Daoy (cell line): ENCODE results near the gene PGAM5. TPM values are rescaled to one million over a fixed set of nuclear protein-coding genes. Genes with fewer than 3 reads are reported as not detected.

ENCODE experiments used
- DNase-seq: peaks from one replicate; pipeline ENCODE4 v3.0.0-alpha.2; 2015; ENCODE audit warnings: low read depth
- total RNA-seq: library from RNA; depleted of rRNA; stranded (reverse); fragments of >200 nt; shearing (Covaris generic); gene quantifications from 2 replicates; pipeline ENCODE4 v1.2.3, GENCODE V29; 2014; rRNA removed

Gene PGAM5
- 73.5 and 94.1 TPM in 2 replicates for total RNA-seq

DNA sequence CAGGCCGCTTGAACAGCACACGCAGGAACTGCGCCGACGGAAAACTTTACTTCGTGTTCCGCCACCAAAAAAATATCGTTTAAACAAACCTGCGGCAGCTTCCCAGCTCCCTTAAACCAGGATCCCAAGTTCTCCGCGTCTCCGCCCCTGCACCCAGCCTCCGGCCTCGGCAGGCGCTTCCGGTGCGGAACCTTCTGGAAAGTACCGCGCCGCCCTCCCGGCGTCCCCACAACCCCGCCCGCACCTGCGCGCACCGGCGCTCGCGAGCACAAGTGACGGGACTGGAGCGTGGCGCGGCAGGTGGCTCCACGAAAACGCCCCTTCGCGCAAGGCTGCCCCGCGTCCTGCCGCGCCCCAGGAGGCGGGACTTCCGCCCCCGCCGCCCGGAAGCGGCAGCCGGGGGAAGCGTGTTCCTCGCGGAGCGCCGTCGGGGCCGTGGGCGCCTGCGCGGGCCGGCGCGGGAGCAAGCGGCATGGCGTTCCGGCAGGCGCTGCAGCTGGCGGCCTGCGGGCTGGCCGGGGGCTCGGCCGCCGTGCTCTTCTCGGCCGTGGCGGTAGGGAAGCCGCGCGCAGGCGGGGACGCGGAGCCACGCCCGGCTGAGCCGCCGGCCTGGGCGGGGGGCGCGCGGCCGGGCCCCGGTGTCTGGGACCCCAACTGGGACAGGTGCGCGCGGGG lies at the start of gene PGAM5:
PGAM5 (plus strand) TSS at position 438 of the 675 bp plus-strand sequence; CDS start at position 473, 35 bp downstream.
- peak; percentile 84 for DNase-seq

GRCh38 chr12:132660996-132661395 lies 49.6 kb upstream of the PGAM5 start:
- DNase-seq = no peak

DNA sequence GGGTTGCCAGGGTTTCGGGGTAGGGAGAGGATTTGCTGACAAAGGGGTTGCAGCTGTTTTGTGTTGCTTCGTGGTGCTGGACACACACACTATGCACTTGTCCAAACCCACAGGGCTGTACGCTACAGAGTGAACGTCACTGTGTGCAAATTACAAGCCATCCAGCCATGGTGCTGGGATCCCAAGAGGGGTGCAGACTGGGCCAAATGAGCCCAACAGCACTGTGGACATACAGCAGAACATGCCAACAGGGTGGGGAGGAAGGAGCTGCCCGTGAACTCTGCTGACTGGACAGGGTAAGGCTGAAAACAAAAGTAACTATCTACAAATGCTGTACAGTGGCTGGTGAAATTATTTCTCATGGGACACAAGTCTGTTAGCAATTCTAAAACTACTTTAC lies 48.7 kb upstream of the PGAM5 start:
- no peak for DNase-seq

GRCh38 chr12:132662901-132663755 lies 47.5 kb upstream of the PGAM5 start:
- DNase-seq = no peak

DNA sequence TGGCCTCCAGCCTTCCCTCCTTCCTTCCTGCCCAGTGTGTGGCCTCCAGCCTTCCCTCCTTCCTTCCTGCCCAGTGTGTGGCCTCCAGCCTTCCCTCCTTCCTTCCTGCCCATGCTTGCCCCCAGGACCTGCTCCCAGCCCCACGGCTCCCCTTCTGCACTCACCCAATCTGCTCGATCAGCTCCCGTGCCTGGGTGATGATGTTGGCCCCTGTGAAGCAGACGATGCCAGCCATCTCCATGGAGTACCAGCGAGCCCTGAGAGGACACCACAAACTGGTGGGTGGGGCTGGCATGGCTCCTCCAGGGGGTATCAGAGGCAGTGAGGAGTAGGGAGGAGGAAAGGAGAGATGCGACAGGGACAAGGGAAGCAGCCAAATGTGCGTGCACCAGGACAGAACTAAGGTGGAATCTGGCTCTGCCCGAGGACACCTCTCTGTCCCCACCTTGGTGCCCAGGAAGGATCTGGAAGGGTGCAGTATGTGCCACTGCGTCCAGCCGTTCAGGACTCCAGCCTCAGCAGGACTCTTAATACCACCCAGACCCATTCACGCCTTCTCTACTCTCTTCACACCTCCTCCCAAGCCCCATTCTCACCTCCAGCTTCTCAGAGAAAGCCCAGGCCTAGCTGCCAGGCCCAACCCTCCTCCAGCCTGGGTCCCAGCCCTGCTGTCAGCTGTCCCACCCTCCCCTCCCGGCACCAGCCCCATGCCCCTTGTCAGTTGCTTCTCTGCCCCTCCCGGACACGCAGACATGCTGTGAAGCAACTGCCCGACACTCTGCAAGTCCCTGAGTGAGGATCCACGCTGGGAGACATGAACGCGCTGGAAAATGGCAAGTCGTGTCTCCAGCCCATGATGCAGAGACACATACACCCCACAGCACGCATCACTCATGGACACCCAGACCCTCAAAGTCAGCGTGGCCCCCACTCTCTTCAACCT lies 46.2 kb upstream of the PGAM5 start:
- DNase-seq = no peak

DNA sequence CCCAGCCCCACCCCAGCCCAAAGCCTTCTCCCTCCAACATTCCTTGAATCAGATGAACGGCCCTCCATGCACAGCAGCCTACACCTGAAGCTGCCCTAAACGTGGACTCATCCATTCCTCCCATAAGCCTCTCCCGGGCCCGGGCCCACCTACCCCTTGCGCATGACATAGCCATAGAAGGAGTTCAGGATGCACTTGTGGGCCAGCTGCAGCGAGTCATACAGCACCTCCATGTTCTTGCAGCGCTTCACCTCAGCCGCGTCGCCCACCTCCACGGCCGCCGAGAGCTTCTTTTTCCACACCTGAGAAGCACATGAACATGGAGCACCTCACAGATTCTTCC lies 45.5 kb upstream of the PGAM5 start:
- DNase-seq = no peak

DNA sequence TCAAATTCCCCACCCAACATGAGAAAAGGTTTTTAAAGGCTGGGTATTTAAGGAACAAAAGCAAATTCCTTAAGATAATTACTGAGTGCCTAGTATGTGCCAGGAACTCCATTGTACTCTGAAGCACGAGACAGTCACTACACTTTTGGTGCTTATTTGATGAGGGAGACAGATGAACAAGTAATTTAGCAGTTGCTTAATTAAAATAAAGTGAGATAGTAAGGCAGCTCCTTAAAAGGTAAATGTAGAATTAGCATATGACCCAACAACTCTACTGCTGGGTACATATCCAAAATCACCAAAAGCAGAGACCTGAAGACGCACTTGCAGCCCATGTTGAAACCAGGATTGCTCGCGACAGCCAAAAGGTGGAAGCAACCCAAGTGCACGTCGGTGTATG lies 44.8 kb upstream of the PGAM5 start:
- DNase-seq = no peak

DNA sequence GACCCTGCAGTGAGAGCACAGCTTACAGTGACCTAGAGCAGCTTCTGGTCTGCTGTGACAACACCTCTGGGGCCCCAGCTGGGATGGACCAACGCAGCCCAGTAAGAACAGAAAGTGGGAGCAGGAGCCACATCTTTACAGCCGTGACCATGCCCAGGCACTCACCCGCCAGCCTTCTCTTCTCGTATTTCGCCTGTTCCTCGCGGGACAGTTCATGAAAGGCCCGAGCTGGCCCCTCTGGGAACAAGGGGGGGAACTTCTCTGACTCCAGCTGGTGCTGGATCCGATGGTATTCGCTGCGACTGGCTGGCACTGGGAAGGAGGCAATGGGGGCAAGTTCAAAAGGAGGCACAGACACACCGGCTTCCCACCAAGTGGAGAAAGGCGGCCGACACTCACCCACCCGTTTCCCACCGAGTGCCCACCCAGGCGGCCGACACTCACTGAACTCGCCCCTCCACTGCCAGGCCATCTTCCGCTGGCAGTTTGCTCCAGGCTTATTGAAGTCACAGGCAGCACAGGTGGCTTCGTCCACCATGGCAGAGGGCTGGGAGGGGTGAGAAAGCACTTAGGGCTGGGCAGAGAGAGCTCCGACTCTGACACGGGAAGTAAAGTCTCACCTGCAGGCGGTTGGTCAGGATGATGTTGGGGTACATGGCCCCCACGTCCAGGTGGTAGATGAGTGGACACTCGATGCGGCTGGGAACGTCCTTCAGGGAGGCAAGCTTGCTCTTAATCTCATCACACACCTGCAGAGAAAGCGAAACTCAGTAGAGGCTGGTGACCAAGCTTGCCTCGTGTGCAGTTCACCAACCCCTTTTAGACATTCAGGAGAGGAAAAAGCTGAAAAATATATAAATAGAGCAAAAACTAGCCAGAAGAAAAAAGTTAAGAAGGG lies 42.2 kb upstream of the PGAM5 start:
- DNase-seq = no peak

GRCh38 chr12:132669166-132669879 lies 41.3 kb upstream of the PGAM5 start:
- no peak for DNase-seq

DNA sequence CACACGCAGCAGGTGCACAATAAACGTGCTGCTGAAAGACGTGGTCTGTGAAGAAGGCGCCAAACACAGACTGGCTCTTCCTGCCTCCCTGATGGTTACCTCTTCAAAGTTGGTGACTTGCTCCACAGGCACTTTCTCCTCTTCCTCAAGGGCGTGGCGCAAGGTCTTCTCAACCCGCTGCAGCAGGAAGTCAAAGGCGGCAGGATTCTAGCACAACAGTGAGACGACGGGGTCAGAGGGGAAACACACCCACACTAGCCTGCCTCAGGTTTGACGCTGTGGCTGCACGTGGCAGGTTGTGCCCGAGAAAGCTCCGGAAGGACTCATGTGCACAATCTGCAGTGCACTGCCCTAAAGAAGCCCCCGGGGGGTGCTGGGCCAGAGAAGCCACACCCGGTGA lies 38.5 kb upstream of the PGAM5 start:
- DNase-seq = no peak

- DNase-seq = no peak
These were observed 38.0 kb upstream of the PGAM5 start for GRCh38 chr12:132672678-132673077.

DNA sequence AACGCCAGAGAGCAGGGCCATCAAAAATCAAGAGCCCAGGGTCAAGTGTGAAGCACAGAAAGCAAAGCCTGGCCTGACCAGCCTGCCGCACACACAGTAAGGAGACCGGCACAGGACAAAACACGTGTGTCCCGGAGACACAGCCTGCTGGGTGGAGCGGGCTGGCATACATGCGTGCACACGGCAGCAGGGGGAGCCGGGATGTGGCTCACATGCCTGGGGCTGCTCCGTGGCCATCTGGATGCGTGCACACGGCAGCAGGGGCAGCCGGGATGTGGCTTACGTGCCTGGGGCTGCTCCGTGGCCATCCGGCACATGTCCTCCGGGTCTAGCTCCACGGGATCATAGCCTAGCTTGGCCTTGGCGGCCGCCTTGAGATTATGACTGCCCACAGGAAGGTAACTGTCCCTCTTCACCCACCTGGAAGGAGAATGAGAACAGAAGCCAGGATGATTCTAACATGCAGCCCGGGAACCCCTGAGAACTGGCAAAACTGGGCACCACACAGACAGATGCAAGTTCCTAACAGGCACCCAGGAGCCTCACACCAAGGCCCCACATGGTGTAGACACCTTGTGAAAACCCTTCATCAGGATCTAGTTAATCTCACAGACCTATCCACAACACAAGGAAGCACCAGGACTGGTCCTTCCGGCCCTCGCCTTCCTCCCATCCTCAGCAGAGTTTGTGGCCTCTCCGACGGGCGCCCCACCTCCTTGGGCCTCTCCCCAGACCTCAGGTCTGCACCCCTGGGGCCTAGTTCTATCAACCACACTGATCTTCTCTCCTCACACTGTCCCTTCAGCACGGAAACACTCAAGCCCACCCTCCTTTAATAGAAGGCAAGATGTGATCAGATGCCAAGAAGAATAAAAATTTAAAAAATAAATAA lies 37.1 kb upstream of the PGAM5 start:
- DNase-seq = no peak

- no peak for DNase-seq
These were observed 36.1 kb upstream of the PGAM5 start for GRCh38 chr12:132674561-132674960.

GRCh38 chr12:132675757-132676432 lies 34.7 kb upstream of the PGAM5 start:
- DNase-seq = no peak

DNA sequence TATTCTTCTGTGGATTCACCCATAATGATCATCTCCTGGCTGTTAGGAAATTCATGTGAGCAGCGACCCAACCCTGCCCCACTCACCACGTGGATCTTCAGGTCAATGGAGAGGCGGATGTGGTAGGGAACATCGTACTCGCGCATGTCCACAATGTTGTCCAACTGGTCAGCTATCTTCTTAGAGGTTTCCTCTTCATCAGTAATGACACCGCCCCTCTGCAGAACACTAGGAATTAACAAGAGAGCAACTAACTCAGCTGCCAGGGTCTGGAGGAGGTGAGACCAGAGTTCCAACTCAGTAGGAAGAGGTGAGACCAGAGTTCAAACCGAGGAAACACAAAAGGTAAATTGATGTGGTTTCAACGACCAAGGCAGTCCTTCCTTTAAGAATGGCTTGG lies 33.1 kb upstream of the PGAM5 start:
- no peak for DNase-seq

- no peak for DNase-seq
These were observed 25.2 kb upstream of the PGAM5 start for GRCh38 chr12:132685400-132685799.

DNA sequence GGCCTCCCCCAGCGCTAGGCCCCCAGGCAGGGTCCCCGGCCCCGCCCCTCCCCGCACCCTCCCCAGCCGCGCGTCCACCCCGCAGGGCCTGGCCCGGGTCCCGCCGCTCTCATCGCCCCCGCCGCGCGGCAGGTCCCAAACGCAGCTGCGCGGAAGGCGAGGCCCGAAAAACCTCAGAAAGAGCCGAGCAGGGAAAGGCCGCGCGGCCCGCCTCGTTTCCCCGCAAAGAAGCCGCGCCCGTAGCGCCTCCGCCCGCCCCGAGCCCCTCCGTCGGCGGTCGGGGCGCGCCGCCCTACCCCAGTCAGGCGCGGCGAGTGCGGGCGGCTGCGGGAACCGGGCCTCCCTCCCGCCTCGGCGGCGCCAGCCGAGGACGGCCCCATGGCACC lies 23.8 kb upstream of the PGAM5 start:
- DNase-seq = peak; percentile 34

GRCh38 chr12:132687211-132688164 lies 23.2 kb upstream of the PGAM5 start, which contains the start of the genes POLE and PXMP2:
TSS of gene POLE (minus strand) at chr12:132687342. CDS start at chr12:132687315, 27 bp downstream.
TSS of gene PXMP2 (plus strand) at chr12:132687587. CDS start at chr12:132687671, 84 bp downstream.
- peak; percentile 94 for DNase-seq
